CD4-positive, alpha-beta memory T cell (primary cell): ENCODE measurements around the gene CES1. TPM values are rescaled to one million over a fixed set of nuclear protein-coding genes. Genes with fewer than 3 reads are reported as not detected.
"Not testable (repeated sequence)": the region's sequence is repeated elsewhere in the genome, so short reads cannot be mapped to it uniquely, and the experiment has no call there.

Experiments
- CTCF ChIA-PET: fragments of 350-600 bp; sonication (Branson Sonifier 250); formaldehyde crosslinking; loops from one replicate; lab custom pipeline; 2021; ENCODE audit warnings: inconsistent platforms; ENCODE audit not compliant: partially characterized antibody; lab: Charles Lee
- POLR2A ChIA-PET: fragments of 350-600 bp; sonication (Branson Sonifier 250); formaldehyde crosslinking; loops from one replicate; lab custom pipeline; 2021; ENCODE audit not compliant: partially characterized antibody; lab: Charles Lee
- DNase-seq, 5 donors: peaks; one replicate each; pipeline versions ENCODE4 v3.0.0 to v3.0.0-alpha.2; 2020 to 2022; ENCODE audit warnings: mixed read lengths in 1 of 5
- H3K27ac ChIP-seq: one replicate; pipeline ENCODE4 v1.7.0; 2013; ENCODE audit warnings: low read depth, low read length
- H3K27me3 ChIP-seq: 2 replicates; pipeline ENCODE4 v1.7.0; 2013; ENCODE audit warnings: mild to moderate bottlenecking, low read length, moderate library complexity; ENCODE audit not compliant: insufficient read depth
- H3K36me3 ChIP-seq: 2 replicates; pipeline ENCODE4 v1.7.0; 2013; ENCODE audit warnings: mild to moderate bottlenecking, low read length, moderate library complexity; ENCODE audit not compliant: insufficient read depth
- H3K4me1 ChIP-seq: 2 replicates; pipeline ENCODE4 v1.7.0; 2013; ENCODE audit warnings: mild to moderate bottlenecking, low read length, moderate library complexity; ENCODE audit not compliant: insufficient read depth
- H3K4me3 ChIP-seq, 2 donors: one replicate each; pipeline ENCODE4 v1.7.0; 2013; ENCODE audit warnings: low read length in 2 of 2, mild to moderate bottlenecking in 1 of 2
- H3K9me3 ChIP-seq, 2 donors: one replicate each; pipeline ENCODE4 v1.7.0; 2013; ENCODE audit warnings: low read length in 2 of 2, control low read depth in 1 of 2; ENCODE audit not compliant: control insufficient read depth in 1 of 2
- H3K27ac Mint-ChIP-seq, 7 donors: one replicate each; pipeline ENCODE4 v1.8.0; 2020 to 2021; ENCODE audit warnings: mixed read lengths in 7 of 7, mild to moderate bottlenecking in 6 of 7, inconsistent platforms in 3 of 7, moderate library complexity in 3 of 7
- H3K27me3 Mint-ChIP-seq, 2 donors: one replicate each; pipeline ENCODE4 v1.8.0; 2020 to 2021; ENCODE audit warnings: mixed read lengths in 2 of 2
- H3K36me3 Mint-ChIP-seq, 2 donors: one replicate each; pipeline ENCODE4 v1.8.0; 2020 to 2021; ENCODE audit warnings: mixed read lengths in 2 of 2, inconsistent platforms in 1 of 2, mild to moderate bottlenecking in 1 of 2
- H3K4me1 Mint-ChIP-seq, 4 donors: one replicate each; pipeline ENCODE4 v1.8.0; 2020 to 2021; ENCODE audit warnings: mixed read lengths in 4 of 4, mild to moderate bottlenecking in 1 of 4
- H3K4me3 Mint-ChIP-seq, 8 donors: one replicate each; pipeline ENCODE4 v1.8.0; 2020 to 2021; ENCODE audit warnings: mixed read lengths in 8 of 8, mild to moderate bottlenecking in 7 of 8, moderate library complexity in 6 of 8, inconsistent platforms in 3 of 8
- H3K9me3 Mint-ChIP-seq, 8 donors: one replicate each; pipeline ENCODE4 v1.8.0; 2020 to 2021; ENCODE audit warnings: mixed read lengths in 8 of 8, mild to moderate bottlenecking in 5 of 8, inconsistent platforms in 3 of 8, moderate library complexity in 1 of 8
- intact Hi-C: fragments of 100-400 bp; cut with micrococcal nuclease; formaldehyde crosslinking; loops from one replicate; pipeline ENCODE4 v1.15.1; 2023
- polyA plus RNA-seq, 2 donors: library from polyadenylated mRNA; unstranded; fragments of 300-500 nt; fragmentation: Illumina TruSeq; gene quantifications; one replicate each; pipeline ENCODE4 v1.2.3, GENCODE V29; 2021
- total RNA-seq, 2 experiments: library from RNA; stranded (reverse); gene quantifications; one replicate each; pipeline ENCODE4 v1.2.3, GENCODE V29; 2021

Gene CES1
- total and polyA plus RNA-seq, 4 experiments from 2014 or later: 0.47 to 2.1 (median 1.1) TPM

GRCh38 chr16:55757595-55758527 lies 75.0 kb downstream of the CES1 start:
- H3K27ac ChIP-seq, H3K4me3 ChIP-seq, H3K27me3 ChIP-seq, POLR2A ChIA-PET, H3K36me3 ChIP-seq, H3K4me3 Mint-ChIP-seq, CTCF ChIA-PET, H3K27ac Mint-ChIP-seq, intact Hi-C loops, H3K36me3 Mint-ChIP-seq, H3K27me3 Mint-ChIP-seq, DNase-seq, H3K9me3 ChIP-seq: not testable (repeated sequence)
- H3K4me1 ChIP-seq: peaks cover 12% of the 10 kb centered on the region
- Mint-ChIP-seq H3K9me3 (peaks cover 0 to 12% (median 5%) of the 10 kb centered on the region in 8 donors), H3K4me1 (peaks cover 11 to 18% (median 14%) of the 10 kb centered on the region in 4 donors)

GRCh38 chr16:55756963-55757362 lies 75.9 kb downstream of the CES1 start:
- peaks cover 2 to 17% (median 11%) of the 10 kb centered on the region in 8 donors for H3K9me3 Mint-ChIP-seq
- CTCF ChIA-PET: no interaction called here
- POLR2A ChIA-PET: no interaction called here
- H3K4me3 ChIP-seq: no peak overlapping the region
- intact Hi-C loops: no loop called here
- no peak overlapping the region for H3K4me3 Mint-ChIP-seq
- H3K27ac ChIP-seq: no peak overlapping the region
- no peaks in the 10 kb centered on the region for H3K9me3 ChIP-seq
- peaks cover 18 to 26% (median 22%) of the 10 kb centered on the region in 4 donors for H3K4me1 Mint-ChIP-seq
- H3K36me3 Mint-ChIP-seq: peaks cover 2 to 7% of the 10 kb centered on the region in 2 donors
- H3K27me3 ChIP-seq: no peaks in the 10 kb centered on the region
- H3K4me1 ChIP-seq: peaks cover 12% of the 10 kb centered on the region
- H3K36me3 ChIP-seq: no peaks in the 10 kb centered on the region
- no peak for DNase-seq
- no peak overlapping the region for H3K27ac Mint-ChIP-seq
- H3K27me3 Mint-ChIP-seq: peaks cover 4 to 5% of the 10 kb centered on the region in 2 donors

GRCh38 chr16:55754056-55754455 lies 78.8 kb downstream of the CES1 start:
- intact Hi-C loops: no loop called here
- H3K27me3 Mint-ChIP-seq: no peaks in the 10 kb centered on the region
- Histone ChIP-seq H3K4me3 (peak overlapping the region in 1 of 2 donors; percentile 8), H3K27ac (no peak overlapping the region), H3K4me1 (peaks cover 12% of the 10 kb centered on the region), H3K27me3 (no peaks in the 10 kb centered on the region), H3K36me3 (no peaks in the 10 kb centered on the region), H3K9me3 (no peaks in the 10 kb centered on the region)
- peaks cover 2 to 7% of the 10 kb centered on the region in 2 donors for H3K36me3 Mint-ChIP-seq
- H3K9me3 Mint-ChIP-seq: peaks cover 2 to 17% (median 12%) of the 10 kb centered on the region in 8 donors
- ChIA-PET POLR2A (no interaction called here), CTCF (no interaction called here)
- H3K4me3 Mint-ChIP-seq: peak overlapping the region in 2 of 8 donors; percentile 63 to 67
- no peak for DNase-seq
- peak overlapping the region in 5 of 7 donors; percentile 19 to 92 (median 43) for H3K27ac Mint-ChIP-seq
- peaks cover 18 to 28% (median 22%) of the 10 kb centered on the region in 4 donors for H3K4me1 Mint-ChIP-seq

GRCh38 chr16:55753145-55753631 lies 79.7 kb downstream of the CES1 start:
- H3K27me3 Mint-ChIP-seq, H3K36me3 ChIP-seq, H3K27me3 ChIP-seq, H3K36me3 Mint-ChIP-seq, H3K27ac ChIP-seq, intact Hi-C loops, CTCF ChIA-PET, POLR2A ChIA-PET, H3K9me3 ChIP-seq: not testable (repeated sequence)
- DNase-seq: peak in 3 of 5 donors; percentile 18 to 52 (median 22)
- peaks cover 12% of the 10 kb centered on the region for H3K4me1 ChIP-seq
- Mint-ChIP-seq H3K4me3 (peak overlapping the region in 7 of 8 donors; percentile 40 to 76 (median 51)), H3K9me3 (peaks cover 2 to 17% (median 12%) of the 10 kb centered on the region in 8 donors), H3K4me1 (peaks cover 18 to 28% (median 22%) of the 10 kb centered on the region in 4 donors), H3K27ac (peak overlapping the region; percentile 73 to 92 (median 90))
- H3K4me3 ChIP-seq: peak overlapping the region in 1 of 2 donors; percentile 8

Other genes with a start within 250 kb of the CES1 start
- not detected for gene SLC6A2, start 177.1 kb downstream of the CES1 start, total RNA-seq
- gene SLC6A2, start 177.1 kb downstream of the CES1 start, polyA plus RNA-seq: not detected
- not detected for gene CES5A, start 42.3 kb upstream of the CES1 start, total RNA-seq
- not detected for gene CES5A, start 42.3 kb upstream of the CES1 start, polyA plus RNA-seq